Stomach (tissue), 9 donors: Measurements from ENCODE around the gene ETFBKMT. TPM values are rescaled to one million over a fixed set of nuclear protein-coding genes. Genes with fewer than 3 reads are reported as not detected.
A peak's percentile ranks its signal among the peaks of the same experiment; 100 is the strongest.
"Not testable (repeated sequence)": the region's sequence is repeated elsewhere in the genome, so short reads cannot be mapped to it uniquely, and the experiment has no call there.

Experiments used
- DNase-seq, 2 donors: peaks; one replicate each; pipeline versions ENCODE4 v3.0.0 to v3.0.0-alpha.2; 2013 to 2019
- H3K27ac ChIP-seq, 5 donors: fragments of 200-600 bp in 4 of 5; sonication (generic) in 4 of 5; one replicate each; pipeline ENCODE4 v1.5.1; 2013 to 2019; ENCODE audit warnings: mild to moderate bottlenecking in 1 of 5, moderate library complexity in 1 of 5
- H3K27me3 ChIP-seq, 3 donors: fragments of 200-600 bp; sonication (generic); one replicate each; pipeline ENCODE4 v1.5.1; 2017 to 2019; ENCODE audit warnings: mixed run types in 1 of 3
- H3K36me3 ChIP-seq, 4 donors: fragments of 200-600 bp; sonication (generic); 1 replicate in 3 of 4; 2 replicates in 1 of 4; pipeline ENCODE4 v1.5.1; 2016 to 2019
- H3K4me1 ChIP-seq, 4 donors: fragments of 200-600 bp; sonication (generic); one replicate each; pipeline ENCODE4 v1.5.1; 2016 to 2019
- H3K4me3 ChIP-seq, 4 donors: fragments of 200-600 bp; sonication (generic) in 3 of 4; one replicate each; pipeline ENCODE4 v1.5.1; 2016 to 2019; ENCODE audit warnings: mild to moderate bottlenecking in 1 of 4
- H3K9me3 ChIP-seq, 4 donors: fragments of 200-600 bp; sonication (generic); one replicate each; pipeline ENCODE4 v1.5.1; 2016 to 2019
- CTCF ChIP-seq, 7 experiments: fragments of 450-650 bp in 4 of 7; fragments of 200-600 bp in 3 of 7; sonication (generic) in 3 of 7; IDR thresholded peaks; one replicate each; pipeline ENCODE4 v1.5.1; 2016 to 2019; ENCODE audit warnings: antibody characterized with exemption in 7 of 7, control low read depth in 2 of 7, mild to moderate bottlenecking in 1 of 7
- EP300 ChIP-seq: sonication (generic); formaldehyde crosslinking; IDR thresholded peaks from one replicate; pipeline ENCODE4 v1.6.1; 2017; ENCODE audit warnings: antibody characterized with exemption
- POLR2A ChIP-seq, 4 donors: fragments of 450-650 bp; IDR thresholded peaks; one replicate each; pipeline ENCODE4 v1.6.1; 2016; ENCODE audit warnings: antibody characterized with exemption in 4 of 4, control low read depth in 2 of 4, mild to moderate bottlenecking in 1 of 4, moderate library complexity in 1 of 4
- POLR2AphosphoS5 ChIP-seq, 3 donors: sonication (generic); formaldehyde crosslinking; IDR thresholded peaks; one replicate each; pipeline ENCODE4 v1.6.1; 2016; ENCODE audit warnings: antibody characterized with exemption in 3 of 3
- WGBS, 5 donors: extraction: QIAGEN DNeasy Blood & Tissue Kit in 3 of 5; methylation state at CpG; one replicate each; pipeline versions ENCODE4 v1.1.5 to v1.1.7; 2013 to 2018; 5-methylcytosine and 5-hydroxymethylcytosine counted together
- intact Hi-C: fragments of 100-400 bp; cut with DNase I; formaldehyde crosslinking; loops from one replicate; pipeline ENCODE4 v1.15.1; 2023; ENCODE audit warnings: low total_unique reads
- polyA plus RNA-seq, 3 donors: library from polyadenylated mRNA; stranded (reverse); fragments of 200-250 nt; gene quantifications; one replicate each; pipeline ENCODE4 v1.2.3, GENCODE V29; 2013
- total RNA-seq, 5 donors: library from RNA; depleted of rRNA; stranded (reverse); fragments of >200 nt; gene quantifications; one replicate each; pipeline versions ENCODE4 v1.1.0 to v1.2.3, GENCODE V29; 2014 to 2016
- donor health status: healthy with polysubstance abuse.
- donor health status: Bipolar disorder and iron deficiency.
- donor health status: healthy.

Gene ETFBKMT
- total and polyA plus RNA-seq, 8 donors: 1.1 to 5.0 (median 3.1) TPM; not detected in 1

- H3K27ac ChIP-seq: no peak overlapping the region
- H3K4me3 ChIP-seq: no peak overlapping the region
- H3K4me1 ChIP-seq: no peaks in the 10 kb centered on the region
- H3K36me3 ChIP-seq: peaks cover 6 to 47% (median 27%) of the 10 kb centered on the region in 4 donors
- TF ChIP-seq CTCF (IDR thresholded peaks at IDR 0.05): peak in 1 of 7 experiments; percentile 4
- no peak for TF ChIP-seq EP300
- TF ChIP-seq POLR2A (IDR thresholded peaks at IDR 0.05): no peak
- TF ChIP-seq POLR2AphosphoS5 (IDR thresholded peaks at IDR 0.05): no peak
- H3K27me3 ChIP-seq: no peaks in the 10 kb centered on the region
- peak in 1 of 2 donors; percentile 33 for DNase-seq
- H3K9me3 ChIP-seq: no peaks in the 10 kb centered on the region
- intact Hi-C loops: no loop called here
These were observed 42.6 kb downstream of the ETFBKMT start for GRCh38 chr12:31702047-31702446.

- no peaks in the 10 kb centered on the region for H3K27me3 ChIP-seq
- DNase-seq: no peak
- no peak overlapping the region for H3K27ac ChIP-seq
- 69 to 79% (median 76%) methylated on average over 2 of the region's 2 CpGs for WGBS, 5 donors
- intact Hi-C loops: no loop called here
- H3K4me3 ChIP-seq: no peak overlapping the region
- H3K9me3 ChIP-seq: peaks cover 0 to 18% (median 14%) of the 10 kb centered on the region in 4 donors
- H3K4me1 ChIP-seq: no peaks in the 10 kb centered on the region
- H3K36me3 ChIP-seq: peaks cover 0 to 38% (median 21%) of the 10 kb centered on the region in 4 donors
- TF ChIP-seq POLR2AphosphoS5 (IDR thresholded peaks at IDR 0.05) (no peak), CTCF (IDR thresholded peaks at IDR 0.05) (no peak), POLR2A (IDR thresholded peaks at IDR 0.05) (no peak), EP300 (no peak)
These were observed 46.1 kb downstream of the ETFBKMT start for GRCh38 chr12:31705621-31706020.

- H3K27me3 ChIP-seq, H3K4me3 ChIP-seq, intact Hi-C loops, H3K4me1 ChIP-seq, H3K27ac ChIP-seq, DNase-seq: not testable (repeated sequence)
- peaks cover 0 to 18% (median 14%) of the 10 kb centered on the region in 4 donors for H3K9me3 ChIP-seq
- WGBS, 5 donors: 94 to 98% (median 96%) methylated on average over 7 of the region's 7 CpGs
- peaks cover 0 to 29% (median 21%) of the 10 kb centered on the region in 4 donors for H3K36me3 ChIP-seq
These were observed 48.6 kb downstream of the ETFBKMT start for GRCh38 chr12:31708118-31708517.

GRCh38 chr12:31710021-31710818 is 50.7 kb downstream of the ETFBKMT start:
- Histone ChIP-seq H3K4me3 (no peak overlapping the region), H3K27me3 (no peaks in the 10 kb centered on the region), H3K27ac (no peak overlapping the region), H3K9me3 (peaks cover 0 to 18% (median 14%) of the 10 kb centered on the region in 4 donors), H3K36me3 (peaks cover 0 to 29% (median 21%) of the 10 kb centered on the region in 4 donors), H3K4me1 (peaks cover 0 to 4% (median 0%) of the 10 kb centered on the region in 4 donors)
- TF ChIP-seq POLR2AphosphoS5 (IDR thresholded peaks at IDR 0.05): no peak
- TF ChIP-seq POLR2A (IDR thresholded peaks at IDR 0.05): no peak
- no peak for DNase-seq
- 85 to 88% (median 87%) methylated on average over 3 of the region's 3 CpGs for WGBS, 5 donors
- intact Hi-C loops: no loop called here

- H3K36me3 ChIP-seq: peaks cover 0 to 18% (median 13%) of the 10 kb centered on the region in 4 donors
- TF ChIP-seq CTCF (IDR thresholded peaks at IDR 0.05) (no peak), POLR2A (IDR thresholded peaks at IDR 0.05) (no peak), POLR2AphosphoS5 (IDR thresholded peaks at IDR 0.05) (no peak), EP300 (no peak)
- peaks cover 0 to 12% (median 12%) of the 10 kb centered on the region in 4 donors for H3K9me3 ChIP-seq
- H3K4me3 ChIP-seq: no peak overlapping the region
- 88 to 99% (median 97%) methylated on average over 5 of the region's 5 CpGs for WGBS, 5 donors
- peaks cover 0 to 8% (median 0%) of the 10 kb centered on the region in 4 donors for H3K4me1 ChIP-seq
- intact Hi-C loops: no loop called here
- H3K27ac ChIP-seq: no peak overlapping the region
- no peaks in the 10 kb centered on the region for H3K27me3 ChIP-seq
- DNase-seq: no peak
These were observed 53.4 kb downstream of the ETFBKMT start for GRCh38 chr12:31712877-31713276.
